GM18508 (cell line): ENCODE data around the gene MPZL1.

Source experiments
- ATAC-seq: cut with Tn5 transposase; IDR thresholded peaks from one replicate; pipeline ENCODE4 v1.9.1; 2021; ENCODE audit warnings: moderate number of reproducible peaks; ENCODE audit not compliant: insufficient read depth, unreplicated experiment

Gene MPZL1

DNA sequence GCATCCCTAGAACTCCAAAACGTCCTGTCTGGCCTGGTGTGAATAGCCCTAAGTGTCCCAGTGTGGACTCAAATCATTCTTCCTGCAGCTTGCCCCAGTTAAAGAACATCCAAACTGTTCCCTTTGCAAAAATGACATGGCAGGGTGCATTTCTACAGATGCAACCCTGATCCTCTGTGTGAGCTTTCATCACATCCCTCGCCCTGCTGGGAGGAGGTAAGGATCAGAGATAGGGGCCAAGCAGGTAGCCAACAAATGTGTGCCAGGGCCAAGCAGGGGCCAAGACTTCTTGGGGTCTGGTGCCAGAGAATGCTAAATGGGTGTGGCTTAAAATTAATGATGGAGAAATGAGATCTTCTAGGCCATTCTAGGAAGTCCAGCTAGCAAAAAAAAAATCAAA is 27.1 kb upstream of the MPZL1 start:
- ATAC-seq: no peak

DNA sequence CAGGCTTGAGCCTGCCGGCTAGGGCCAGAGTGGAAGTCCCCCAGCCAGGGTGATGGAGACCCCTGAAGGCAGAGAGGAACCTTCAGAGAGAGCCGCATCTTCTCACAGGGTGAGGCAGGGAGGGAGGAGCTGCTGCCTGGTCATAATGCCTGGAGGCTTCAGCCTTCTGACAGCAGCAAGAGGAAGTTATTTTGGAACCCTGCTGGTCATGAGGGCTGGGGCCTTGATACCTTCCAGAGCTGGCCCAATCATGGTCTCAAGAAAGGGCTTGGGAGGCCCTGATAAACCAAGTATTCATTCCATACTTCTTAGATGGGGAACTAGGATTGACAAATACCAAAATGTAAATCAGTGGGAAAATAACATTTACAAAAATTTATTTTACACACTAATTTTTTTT is 26.6 kb upstream of the MPZL1 start:
- no peak for ATAC-seq

DNA sequence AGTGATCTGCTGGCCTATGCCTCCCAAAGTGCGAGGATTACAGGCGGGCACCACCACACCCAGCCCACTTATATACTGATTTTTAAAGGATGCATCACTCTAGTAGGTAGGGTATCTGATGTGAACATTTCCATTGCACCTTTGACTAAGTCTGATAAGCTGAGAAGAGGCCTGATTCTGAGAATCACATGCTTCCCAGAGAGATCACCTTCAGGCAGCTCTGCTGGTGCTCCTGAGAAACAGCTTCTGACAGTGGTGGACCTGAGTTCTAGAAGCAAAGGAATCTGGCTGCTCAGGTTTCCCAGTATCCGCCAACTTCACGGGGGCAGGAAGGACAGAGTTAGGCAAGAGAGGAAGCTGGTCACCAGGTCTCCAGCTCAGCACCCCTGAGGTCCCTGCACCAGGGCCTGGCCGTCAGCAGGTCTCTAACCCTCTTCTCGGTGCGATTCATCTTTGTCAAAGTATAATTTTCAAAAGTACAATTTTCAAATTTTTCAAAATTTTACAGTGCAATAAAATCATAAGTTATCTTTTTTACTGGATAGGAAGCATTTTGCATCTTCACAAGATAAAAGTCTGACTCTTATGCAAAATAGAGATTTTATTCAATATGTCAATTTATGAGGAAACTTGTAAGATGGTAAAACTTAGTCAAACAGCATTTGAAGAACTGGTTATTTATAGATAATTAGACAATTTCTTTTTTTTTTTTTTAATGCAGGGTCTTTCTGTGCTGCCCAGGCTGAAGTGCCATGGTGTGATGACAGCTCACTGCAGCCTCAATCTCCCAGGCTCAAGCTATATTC is 25.8 kb upstream of the MPZL1 start:
- no peak for ATAC-seq

DNA sequence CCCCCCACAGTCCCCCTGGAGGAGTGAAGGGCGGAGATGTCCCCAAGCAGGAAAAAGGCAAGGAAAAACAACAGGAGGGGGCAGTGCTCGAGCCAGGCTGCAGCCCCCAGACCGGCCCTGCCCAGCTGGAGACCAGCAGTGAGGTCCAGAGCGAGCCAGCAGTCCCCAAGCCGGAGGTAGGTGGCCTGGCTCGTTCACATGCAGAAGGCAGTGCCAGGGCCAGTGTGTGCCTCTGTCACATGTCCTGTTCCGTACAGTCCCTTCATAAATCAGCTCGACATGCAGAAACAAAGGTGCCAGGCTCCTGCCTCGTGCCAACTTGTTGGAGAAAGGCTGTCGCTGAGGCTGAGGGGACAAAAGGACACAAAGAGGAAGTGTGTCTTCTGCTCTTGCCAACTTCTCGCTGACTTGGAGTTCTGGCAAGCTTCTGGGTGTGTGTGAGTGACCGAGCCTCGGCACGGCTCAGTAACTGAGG is 24.1 kb upstream of the MPZL1 start:
- ATAC-seq: no peak

DNA sequence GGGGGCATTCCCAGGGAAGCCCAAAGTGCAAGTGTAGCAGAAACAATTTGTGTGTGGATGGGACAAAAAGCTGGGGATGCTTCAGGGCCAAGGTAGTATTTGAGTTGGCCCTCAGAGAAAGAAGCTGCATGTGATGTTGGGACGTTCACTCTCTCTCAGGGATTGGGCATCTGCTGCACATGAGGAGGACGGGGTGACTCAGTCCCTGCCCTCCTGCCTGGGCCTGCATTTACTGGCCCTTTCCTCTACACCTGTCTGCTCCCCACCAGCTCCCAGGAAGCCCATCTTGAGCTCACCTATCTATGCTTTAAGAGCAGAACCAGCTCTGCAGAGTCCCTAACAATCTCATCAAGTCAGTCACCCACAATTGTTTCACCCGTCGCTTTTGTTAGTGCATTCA is 23.5 kb upstream of the MPZL1 start:
- ATAC-seq: no peak

DNA sequence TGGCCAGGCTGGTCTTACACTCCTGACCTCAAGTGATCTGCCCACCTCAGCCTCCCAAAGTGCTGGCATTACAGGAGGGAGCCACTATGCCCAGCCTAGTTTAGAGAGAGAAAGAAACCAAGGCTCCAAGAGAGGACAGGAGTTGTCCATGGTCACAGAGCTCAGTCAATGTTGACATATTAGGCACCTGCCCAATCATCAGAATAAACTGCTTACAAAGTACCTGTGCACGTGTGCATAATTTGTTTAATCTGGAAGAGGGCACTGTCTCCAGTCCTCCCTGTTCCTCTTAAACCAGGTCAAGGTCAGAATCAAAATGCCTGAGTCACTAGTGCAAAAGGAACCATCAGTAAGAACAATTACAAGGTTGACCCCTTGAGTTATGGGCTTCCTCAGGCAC is 20.3 kb upstream of the MPZL1 start:
- ATAC-seq: no peak

DNA sequence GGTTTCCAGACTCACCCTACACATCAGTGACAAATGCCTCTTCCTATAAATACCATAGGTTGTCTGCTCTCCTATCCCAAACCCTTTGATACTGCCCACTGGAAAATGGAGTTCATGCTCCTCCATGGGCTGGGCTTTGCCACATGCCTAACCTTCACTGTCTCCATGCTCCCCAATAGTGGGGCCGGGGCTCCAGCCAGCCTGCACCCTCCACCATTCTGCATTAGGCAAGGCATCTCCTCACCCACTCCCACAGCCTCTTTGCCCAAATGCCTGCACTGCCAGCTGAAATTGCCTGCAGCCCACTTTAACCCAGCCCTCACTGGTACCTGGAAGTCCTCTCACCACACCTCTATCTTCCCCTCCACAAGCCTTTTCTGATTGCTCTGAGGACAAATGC is 18.2 kb upstream of the MPZL1 start:
- no peak for ATAC-seq

DNA sequence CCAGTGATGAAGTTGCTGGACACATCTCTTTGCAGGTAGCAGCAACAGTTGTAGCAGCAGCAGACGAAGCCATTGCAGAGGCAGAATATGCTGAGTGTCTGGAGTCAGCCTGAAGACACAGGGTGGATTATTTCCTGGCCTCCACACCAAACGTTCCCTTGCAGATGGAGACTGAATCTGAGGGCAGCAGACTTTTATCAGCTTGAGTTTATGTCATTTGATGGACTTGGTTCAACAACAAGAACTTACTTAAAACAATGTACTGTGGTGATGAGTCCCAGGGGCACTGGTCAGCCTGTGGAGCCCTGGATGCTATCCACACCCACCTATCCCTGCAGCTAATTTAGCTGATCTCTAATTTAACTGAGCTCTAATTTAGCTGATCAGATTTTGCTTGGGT is 17.1 kb upstream of the MPZL1 start:
- no peak for ATAC-seq

DNA sequence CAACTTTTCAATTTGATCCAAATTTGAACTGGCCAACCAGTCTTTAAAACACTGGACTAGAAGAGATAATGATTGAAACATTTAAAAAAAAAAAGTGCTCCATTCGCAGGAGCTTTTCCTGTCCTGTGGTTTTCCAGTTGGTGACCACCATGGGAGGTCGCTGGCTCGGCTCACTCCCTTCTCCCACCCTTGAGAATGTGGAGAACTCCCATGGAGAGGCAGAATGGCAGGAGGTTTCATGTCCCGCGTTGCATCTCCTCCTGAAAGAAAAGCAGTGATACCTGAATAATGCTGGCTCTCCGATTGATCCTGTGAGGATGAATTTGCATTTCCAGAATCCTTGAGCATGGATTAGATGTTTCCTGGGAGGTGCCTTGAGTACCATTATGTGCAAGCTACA is 16.5 kb upstream of the MPZL1 start:
- ATAC-seq: no peak

DNA sequence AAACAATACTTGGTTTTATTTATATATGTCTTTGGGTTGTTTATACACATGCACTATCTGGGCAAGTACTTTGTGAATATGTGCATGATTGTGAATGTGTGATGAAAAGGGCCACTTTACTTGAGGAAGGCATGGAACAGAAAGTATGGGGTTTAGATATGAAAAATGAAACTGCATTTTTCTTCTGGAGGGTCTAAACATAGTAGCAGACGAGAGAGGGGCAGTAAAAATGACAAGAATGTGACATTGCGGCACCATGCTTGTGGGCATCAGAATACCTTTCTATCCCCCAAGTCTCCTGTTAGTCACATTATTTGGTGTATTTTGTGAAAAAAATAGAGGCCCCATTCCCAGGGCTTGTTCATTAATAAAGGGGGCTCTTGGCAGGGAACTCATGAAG is 15.4 kb upstream of the MPZL1 start:
- ATAC-seq: no peak

DNA sequence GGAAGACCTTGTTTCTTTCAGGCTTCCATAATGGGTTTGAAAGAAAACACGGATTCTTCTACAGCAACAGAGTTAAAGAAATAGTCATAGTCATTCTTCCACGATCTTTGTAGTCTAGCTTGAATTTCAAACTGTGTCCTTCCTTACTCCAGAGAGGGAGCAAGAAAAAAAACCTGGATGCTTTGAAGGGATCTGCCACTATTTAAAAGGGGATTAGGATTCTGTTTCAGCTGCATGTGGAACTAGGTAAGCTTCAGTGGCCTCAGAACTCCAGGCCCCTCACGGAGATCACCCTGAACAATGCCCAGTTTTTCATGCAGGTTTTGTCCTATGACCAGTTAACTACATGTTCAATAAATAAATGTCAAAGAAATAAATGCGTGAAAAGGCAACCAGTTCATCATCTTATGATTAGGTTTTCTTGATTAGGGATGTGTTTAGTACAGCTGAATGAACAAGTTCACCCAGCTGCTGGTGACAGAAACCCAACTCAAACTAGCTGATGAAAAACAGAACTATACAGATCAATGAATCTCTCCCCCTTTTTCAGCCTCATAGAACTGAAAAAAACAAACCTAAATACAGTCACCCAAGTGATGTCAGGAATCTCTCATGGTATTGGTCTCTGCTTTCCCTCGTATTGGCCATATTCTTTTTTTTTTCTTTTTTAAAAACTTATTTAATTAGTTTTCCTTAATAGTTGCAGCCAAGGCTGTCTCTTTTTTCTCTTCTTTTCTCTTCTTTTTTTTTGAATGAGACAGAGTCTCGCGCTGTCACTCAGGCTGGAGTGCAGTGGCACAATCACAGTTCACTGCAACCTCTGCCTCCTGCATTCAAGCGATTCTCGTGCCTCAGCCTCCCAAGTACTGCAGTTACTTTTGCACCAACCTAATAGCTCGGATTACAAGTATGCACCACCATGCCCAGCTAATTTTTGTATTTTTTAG is 14.6 kb upstream of the MPZL1 start:
- no peak for ATAC-seq

DNA sequence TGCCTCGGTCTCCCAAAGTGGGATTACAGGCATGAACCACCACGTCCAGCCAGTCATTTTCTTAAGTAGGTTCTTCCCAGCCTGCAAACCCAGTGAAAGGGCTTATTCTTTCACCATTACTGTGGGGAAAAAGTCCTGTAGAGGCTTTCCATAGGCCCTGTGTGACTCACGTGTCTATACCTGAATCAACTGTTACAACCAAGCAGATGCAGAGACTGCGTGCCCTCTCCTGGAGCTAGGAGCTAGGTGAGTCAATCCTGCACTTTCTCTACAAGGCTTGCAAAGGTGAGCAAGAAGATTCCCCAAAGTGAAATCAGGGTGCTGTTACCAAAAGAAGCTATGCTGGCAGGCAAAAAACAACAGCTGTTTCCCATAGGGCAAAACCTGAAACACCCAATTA is 13.8 kb upstream of the MPZL1 start:
- ATAC-seq: no peak

DNA sequence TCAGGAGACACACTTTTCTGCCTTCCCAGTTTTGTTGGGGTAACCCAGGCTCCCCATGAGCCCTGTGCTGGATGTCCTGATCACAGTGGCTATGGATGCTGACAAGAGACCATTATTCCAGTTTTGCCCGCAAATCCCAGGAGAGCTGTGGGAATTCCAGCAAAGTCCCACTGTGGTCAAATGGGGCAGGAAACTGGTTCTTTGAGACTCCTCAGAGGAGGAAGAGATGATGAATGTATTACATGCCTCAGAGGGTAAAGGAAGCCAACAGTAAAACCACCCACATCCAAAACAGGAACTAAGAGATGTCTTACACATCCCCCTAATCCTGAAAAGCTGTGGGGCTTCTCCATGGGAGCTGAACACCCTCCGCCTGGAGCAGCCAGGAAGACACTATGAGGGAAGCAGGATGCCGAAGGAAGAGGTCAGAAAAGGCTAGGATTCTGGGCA is 12.8 kb upstream of the MPZL1 start:
- ATAC-seq: no peak

DNA sequence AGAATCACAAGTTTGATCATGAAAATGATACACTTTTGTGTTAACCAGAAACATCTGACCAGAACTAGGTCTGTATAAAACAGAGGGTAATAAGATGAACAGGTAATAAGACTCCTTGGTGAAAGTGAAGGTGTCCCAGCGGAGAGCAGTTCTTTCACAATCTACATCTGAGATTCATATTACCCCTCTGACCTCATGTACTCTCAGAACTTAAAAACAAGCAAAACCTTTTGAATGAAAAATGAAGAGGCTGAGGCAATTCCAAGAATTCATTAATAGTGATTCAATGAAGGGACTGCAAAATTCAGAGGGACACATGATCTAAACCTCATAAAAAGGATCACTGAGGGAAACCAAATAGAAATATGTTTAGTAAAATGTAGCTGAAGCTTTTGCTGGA is 10.9 kb upstream of the MPZL1 start:
- no peak for ATAC-seq

DNA sequence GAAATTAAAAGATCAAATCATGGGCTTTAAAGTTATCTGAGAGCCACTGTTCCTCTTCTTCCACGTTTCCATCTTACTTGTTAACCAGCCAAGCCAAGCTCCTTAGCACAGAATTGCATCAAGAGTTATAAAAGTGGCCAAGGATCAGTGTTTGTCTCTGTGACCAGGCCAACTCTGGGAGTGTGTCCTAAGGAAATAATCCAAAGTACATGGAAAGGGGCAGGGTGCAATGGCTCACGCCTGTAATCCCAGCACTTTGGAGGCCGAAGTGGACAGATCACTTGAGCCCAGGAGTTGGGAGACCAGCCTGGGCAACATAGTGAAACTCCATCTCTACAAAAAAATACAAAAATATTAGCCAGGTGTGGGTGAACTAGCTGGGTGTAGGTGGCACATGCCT is 10.0 kb upstream of the MPZL1 start:
- no peak for ATAC-seq

DNA sequence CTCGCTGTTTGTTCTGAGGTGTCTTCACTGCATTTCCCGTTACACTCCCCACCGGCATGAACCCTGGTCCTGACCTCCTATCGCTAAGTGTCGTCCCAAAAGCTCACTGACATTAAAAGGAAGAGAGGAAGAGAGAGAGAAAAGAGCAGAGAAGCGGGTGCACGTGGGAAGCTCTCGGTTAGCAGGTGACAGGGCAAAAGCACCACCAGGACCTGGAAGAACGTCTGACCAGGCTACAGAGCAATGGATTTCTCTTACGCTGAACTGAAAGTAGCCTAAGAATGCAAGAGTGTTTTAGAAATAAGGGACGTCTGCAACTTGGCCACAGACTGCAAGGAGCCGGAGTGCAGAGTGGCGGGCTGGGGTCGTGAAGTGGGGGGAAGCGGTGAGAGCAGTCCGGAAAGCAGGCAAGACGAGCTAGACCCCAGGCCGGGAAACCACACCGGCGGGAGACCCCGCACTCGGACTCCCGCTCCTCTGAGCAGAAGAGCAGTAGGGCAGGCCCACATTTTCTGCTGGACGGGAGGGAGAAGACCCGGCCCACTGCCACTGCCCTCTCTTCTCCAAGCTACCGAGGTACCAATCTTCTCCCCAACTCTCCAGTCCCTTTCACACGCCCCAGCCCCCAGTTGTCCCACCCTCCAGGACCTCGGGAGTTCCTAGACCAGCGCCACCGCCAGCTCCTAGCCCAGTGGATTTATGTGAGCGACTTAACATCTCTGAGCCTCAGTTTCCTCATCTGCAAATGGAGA is 8.3 kb upstream of the MPZL1 start:
- ATAC-seq: no peak

DNA sequence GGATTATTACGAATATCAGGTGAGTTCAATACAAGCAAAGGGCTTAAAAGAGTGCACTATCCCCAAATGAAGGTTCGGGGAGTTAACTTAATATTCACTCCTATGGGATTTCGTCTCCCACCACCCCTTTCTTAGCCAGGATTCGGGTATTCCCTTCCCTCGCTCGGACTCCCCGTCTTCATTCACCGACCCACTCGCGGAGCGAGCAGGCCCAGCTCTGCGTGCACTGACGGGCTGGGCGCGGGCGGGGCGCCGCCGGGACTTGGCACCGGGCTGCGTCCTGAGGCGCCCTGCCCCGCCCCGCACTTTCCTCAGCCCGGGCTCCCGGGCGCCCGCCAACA is 7.7 kb upstream of the MPZL1 start:
- peak; percentile 18 for ATAC-seq

DNA sequence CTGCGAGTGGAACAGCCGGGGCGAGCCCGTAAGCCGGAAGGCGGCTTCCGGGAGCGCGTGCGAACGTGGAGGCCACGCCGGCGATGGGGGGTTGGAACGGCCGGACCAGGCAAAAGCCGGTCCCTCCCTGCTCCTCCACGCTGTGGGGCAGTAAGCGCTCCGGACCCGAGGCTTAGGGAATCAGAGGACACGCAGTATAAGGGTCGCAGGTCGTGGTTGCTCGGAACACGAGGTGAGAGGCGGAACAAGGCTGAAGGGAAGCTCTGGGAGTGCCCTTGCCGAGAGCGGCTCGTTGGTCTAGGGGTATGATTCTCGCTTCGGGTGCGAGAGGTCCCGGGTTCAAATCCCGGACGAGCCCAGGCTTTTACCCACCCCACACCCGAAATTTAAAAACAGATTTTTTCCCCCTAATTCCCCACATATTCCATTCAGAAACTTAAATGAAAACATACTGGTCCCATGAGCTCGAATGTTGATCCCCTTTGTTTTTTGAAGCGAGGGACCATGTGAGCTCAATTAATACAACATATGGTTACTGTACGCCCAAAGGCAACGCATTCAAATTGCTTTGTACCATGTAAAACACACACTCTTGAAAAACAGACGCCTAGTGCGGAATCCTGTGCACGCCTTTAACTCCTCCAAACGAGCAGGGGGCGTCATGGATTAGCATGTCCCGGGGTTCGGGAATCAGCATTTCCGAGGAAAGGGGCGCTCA is 7.2 kb upstream of the MPZL1 start:
- ATAC-seq: peak; percentile 30

DNA sequence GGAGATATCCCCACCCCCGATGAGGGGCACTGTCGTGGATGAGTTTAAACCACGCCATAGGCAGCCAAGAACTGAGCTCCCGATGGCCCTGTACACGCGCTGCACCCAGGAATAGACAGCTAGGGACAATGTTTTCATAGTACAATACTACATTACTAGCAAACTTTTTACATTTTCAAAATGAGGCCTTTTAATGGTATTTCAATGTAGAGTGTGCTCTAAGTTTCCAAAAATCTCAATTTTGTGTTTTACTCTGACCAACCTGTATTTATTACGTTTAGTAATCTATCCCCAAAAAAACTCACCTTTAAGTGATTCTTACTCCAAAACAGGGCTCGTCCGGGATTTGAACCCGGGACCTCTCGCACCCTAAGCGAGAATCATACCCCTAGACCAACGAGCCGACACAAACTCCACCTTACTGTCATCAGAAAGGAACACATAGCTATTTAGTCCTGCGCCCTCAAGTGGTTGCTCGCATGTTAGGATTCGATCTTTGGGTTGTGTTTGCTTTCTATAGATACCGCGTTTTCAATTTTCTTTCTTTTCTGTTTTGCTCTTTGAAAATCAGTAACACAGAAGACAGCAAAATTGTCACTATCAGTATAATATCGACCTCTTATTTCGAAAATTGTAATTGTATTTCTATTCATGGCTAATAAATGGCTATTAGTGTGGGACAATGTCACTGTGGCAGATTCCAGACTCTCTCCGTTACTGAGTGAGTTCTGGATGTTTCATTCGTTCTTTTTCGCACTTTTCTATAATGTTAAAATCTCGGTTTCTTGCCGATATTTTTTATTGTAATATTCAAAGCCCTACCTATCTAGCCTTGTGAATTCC is 6.4 kb upstream of the MPZL1 start:
- peak; percentile 46 for ATAC-seq

DNA sequence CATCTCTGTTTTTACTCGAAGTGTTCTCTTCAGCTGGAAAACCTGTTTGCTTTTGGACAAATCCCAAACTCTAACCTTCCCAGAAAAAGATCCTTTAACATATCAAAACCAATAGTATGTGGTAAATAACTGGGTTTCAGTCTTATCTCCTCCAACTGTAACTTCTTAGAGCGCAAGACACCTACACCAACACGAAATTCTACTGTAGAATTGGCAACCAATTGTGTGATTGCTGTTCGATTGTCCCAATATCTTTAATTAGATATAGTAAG is 5.8 kb upstream of the MPZL1 start:
- no peak for ATAC-seq
